DND-41 (cell line): ENCODE results near the gene CNOT3.

Experiments
- ATAC-seq: fragments of 200-7000 bp; cut with Tn5 transposase; 3 replicates; pipeline ENCODE4 v1.9.1; 2021; ENCODE audit warnings: low read depth; ENCODE audit not compliant: insufficient read depth
- DNase-seq: peaks from one replicate; pipeline ENCODE4 v3.0.0-alpha.2; 2020
- H2AFZ ChIP-seq: 2 replicates; pipeline ENCODE4 v1.6.0; 2012; ENCODE audit warnings: low read depth, low read length
- H3K27ac ChIP-seq: 2 replicates; pipeline ENCODE4 v1.5.1; 2012; ENCODE audit warnings: low read length, inconsistent platforms
- H3K27me3 ChIP-seq: fragments of 200-600 bp; sonication (generic); 2 replicates; pipeline ENCODE4 v1.6.0; 2012; ENCODE audit warnings: low read length, mild to moderate bottlenecking, inconsistent platforms; ENCODE audit not compliant: insufficient read depth, poor library complexity
- H3K36me3 ChIP-seq: 2 replicates; pipeline ENCODE4 v1.5.1; 2012; ENCODE audit warnings: low read length, inconsistent platforms; ENCODE audit not compliant: insufficient read depth
- H3K4me1 ChIP-seq: 2 replicates; pipeline ENCODE4 v1.5.1; 2012; ENCODE audit warnings: mild to moderate bottlenecking, low read length; ENCODE audit not compliant: insufficient read depth
- H3K4me2 ChIP-seq: 2 replicates; pipeline ENCODE4 v1.6.0; 2012; ENCODE audit warnings: mild to moderate bottlenecking, moderate library complexity, low read length, inconsistent platforms; ENCODE audit not compliant: insufficient read depth
- H3K4me3 ChIP-seq, 2 experiments: fragments of 200-600 bp in 1 of 2; shearing (Covaris generic) in 1 of 2; 2 replicates each; pipeline ENCODE4 v1.5.1; 2012 to 2016; ENCODE audit warnings: inconsistent platforms in 2 of 2, low read length in 2 of 2, mild to moderate bottlenecking in 2 of 2, low read depth in 1 of 2, moderate library complexity in 1 of 2
- H3K79me2 ChIP-seq: 2 replicates; pipeline ENCODE4 v1.6.0; 2012; ENCODE audit warnings: low read length, inconsistent platforms; ENCODE audit not compliant: insufficient read depth
- H3K9ac ChIP-seq: 2 replicates; pipeline ENCODE4 v1.6.0; 2012; ENCODE audit warnings: low read depth, mild to moderate bottlenecking, inconsistent platforms, low read length, moderate library complexity
- H3K9me3 ChIP-seq: 2 replicates; pipeline ENCODE4 v1.5.1; 2012; ENCODE audit warnings: low read length, moderate library complexity, mild to moderate bottlenecking, inconsistent platforms; ENCODE audit not compliant: insufficient read depth, severe bottlenecking
- H4K20me1 ChIP-seq: 2 replicates; pipeline ENCODE4 v1.6.0; 2012; ENCODE audit warnings: low read length; ENCODE audit not compliant: insufficient read depth
- EZH2 ChIP-seq: IDR thresholded peaks from 3 replicates; pipeline ENCODE4 v1.6.1; 2012; ENCODE audit warnings: borderline replicate concordance, low read depth, mild to moderate bottlenecking, moderate library complexity, low read length, inconsistent platforms; ENCODE audit not compliant: severe bottlenecking
- TF ChIP-seq, protein P1 (sequence below): IDR thresholded peaks from 2 replicates; pipeline ENCODE4 v1.5.1; 2012; ENCODE audit warnings: borderline replicate concordance, low read length, moderate library complexity, mild to moderate bottlenecking; ENCODE audit not compliant: poor library complexity, severe bottlenecking; ENCODE audit errors: extremely low read depth

The CNOT3 gene

DNA sequence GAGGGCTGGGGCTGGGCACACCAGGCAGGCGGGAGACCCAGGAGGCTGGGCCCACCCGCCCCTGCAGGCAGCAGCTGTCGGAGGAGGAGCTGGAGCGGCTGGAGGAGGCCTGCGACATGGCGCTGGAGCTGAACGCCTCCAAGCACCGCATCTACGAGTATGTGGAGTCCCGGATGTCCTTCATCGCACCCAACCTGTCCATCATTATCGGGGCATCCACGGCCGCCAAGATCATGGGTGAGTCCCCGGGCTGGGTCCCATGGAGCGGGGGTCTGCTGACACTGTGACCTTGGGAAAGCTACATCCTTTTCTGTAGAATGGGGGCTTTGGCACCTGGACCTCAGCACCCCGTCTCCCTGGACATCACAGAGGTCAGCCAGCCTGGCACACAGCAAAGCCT is 13.9 kb upstream of the CNOT3 start:
- peaks cover 7% of the 10 kb centered on the region for H4K20me1 ChIP-seq
- no peaks in the 10 kb centered on the region for H3K27me3 ChIP-seq
- no peaks in the 10 kb centered on the region for H3K79me2 ChIP-seq
- H3K9ac ChIP-seq = no peak overlapping the region
- no peaks in the 10 kb centered on the region for H3K9me3 ChIP-seq
- H3K4me3 ChIP-seq = no peak overlapping the region
- H3K36me3 ChIP-seq = peaks cover 90% of the 10 kb centered on the region
- ATAC-seq (no peak), DNase-seq (no peak)
- no peaks in the 10 kb centered on the region for H3K4me1 ChIP-seq
- no peak overlapping the region for H2AFZ ChIP-seq
- TF ChIP-seq, protein P1, sequence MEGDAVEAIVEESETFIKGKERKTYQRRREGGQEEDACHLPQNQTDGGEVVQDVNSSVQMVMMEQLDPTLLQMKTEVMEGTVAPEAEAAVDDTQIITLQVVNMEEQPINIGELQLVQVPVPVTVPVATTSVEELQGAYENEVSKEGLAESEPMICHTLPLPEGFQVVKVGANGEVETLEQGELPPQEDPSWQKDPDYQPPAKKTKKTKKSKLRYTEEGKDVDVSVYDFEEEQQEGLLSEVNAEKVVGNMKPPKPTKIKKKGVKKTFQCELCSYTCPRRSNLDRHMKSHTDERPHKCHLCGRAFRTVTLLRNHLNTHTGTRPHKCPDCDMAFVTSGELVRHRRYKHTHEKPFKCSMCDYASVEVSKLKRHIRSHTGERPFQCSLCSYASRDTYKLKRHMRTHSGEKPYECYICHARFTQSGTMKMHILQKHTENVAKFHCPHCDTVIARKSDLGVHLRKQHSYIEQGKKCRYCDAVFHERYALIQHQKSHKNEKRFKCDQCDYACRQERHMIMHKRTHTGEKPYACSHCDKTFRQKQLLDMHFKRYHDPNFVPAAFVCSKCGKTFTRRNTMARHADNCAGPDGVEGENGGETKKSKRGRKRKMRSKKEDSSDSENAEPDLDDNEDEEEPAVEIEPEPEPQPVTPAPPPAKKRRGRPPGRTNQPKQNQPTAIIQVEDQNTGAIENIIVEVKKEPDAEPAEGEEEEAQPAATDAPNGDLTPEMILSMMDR = no peak
- TF ChIP-seq EZH2 = no peak
- no peak overlapping the region for H3K27ac ChIP-seq
- no peak overlapping the region for H3K4me2 ChIP-seq

DNA sequence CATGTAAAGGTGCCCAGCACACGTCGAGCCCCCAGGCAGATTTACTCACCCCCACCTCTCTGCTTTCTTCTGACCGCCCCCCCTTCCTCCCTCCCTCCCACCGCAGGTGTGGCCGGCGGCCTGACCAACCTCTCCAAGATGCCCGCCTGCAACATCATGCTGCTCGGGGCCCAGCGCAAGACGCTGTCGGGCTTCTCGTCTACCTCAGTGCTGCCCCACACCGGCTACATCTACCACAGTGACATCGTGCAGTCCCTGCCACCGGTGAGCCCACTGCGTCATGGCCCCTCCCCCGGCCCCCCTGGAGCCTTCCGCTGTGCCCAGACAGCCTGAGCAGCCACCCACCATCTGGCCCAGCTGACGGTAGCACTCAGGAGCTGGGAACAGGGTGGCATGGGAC is 13.2 kb upstream of the CNOT3 start:
- no peaks in the 10 kb centered on the region for H3K4me1 ChIP-seq
- H3K9ac ChIP-seq = no peak overlapping the region
- no peak overlapping the region for H2AFZ ChIP-seq
- no peaks in the 10 kb centered on the region for H3K27me3 ChIP-seq
- no peak overlapping the region for H3K4me3 ChIP-seq
- DNase-seq = no peak
- H3K27ac ChIP-seq = no peak overlapping the region
- H3K9me3 ChIP-seq = no peaks in the 10 kb centered on the region
- H3K36me3 ChIP-seq = peaks cover 94% of the 10 kb centered on the region
- no peak for ATAC-seq
- H3K79me2 ChIP-seq = no peaks in the 10 kb centered on the region
- no peak overlapping the region for H3K4me2 ChIP-seq
- peaks cover 12% of the 10 kb centered on the region for H4K20me1 ChIP-seq
- TF ChIP-seq, protein P1 = no peak
- no peak for TF ChIP-seq EZH2

DNA sequence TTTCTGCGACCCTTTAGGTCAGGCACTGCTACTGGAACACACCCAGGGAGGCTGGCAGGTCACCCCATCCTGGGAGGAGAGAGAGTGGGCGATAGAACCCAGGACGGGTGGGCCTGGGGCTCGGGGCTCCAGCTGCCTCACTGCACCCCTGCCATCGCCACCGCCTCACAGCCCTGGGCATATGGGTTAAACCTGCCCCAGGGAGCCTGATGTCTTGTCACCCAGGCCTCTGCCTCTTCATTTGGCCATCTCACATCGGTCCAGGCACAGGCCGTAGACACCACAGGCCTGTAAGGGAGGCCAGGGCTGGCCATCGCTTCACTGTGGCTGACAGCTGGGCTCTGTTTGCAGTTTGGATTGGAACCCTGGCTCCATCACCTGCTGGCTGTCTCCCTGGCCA is 11.8 kb upstream of the CNOT3 start:
- no peak for TF ChIP-seq EZH2
- TF ChIP-seq, protein P1 = no peak
- Histone ChIP-seq H3K9ac (no peak overlapping the region), H3K9me3 (no peaks in the 10 kb centered on the region)

DNA sequence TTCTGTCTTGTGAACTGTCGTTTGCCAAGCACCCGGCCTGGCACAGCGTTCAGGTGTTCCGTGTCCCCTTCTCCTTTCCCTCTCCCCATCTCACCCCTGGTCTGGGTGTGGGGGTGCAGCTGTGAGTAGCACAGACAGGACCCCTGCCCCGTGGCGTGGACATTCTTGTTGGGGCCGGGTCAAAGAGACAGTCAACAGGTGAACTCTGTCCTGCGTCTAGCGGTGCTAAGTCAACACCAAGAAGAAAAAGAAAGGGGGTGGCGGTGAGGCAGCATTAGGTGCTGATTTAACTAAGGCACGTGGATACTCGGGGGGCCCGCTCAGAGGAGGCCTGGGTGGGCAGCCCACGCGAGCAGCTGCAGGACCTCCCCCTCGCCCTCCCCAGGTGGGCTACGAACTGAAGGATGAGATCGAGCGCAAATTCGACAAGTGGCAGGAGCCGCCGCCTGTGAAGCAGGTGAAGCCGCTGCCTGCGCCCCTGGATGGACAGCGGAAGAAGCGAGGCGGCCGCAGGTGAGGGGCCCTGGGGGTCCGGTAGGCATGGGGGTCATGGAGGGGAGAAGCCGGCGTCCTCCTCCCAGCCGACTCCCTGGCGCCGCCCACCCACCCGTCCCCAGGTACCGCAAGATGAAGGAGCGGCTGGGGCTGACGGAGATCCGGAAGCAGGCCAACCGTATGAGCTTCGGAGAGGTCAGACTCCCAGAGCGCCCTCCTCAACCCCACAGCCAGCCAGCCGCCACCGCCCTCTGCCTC is 9.7 kb upstream of the CNOT3 start:
- no peak overlapping the region for H3K9ac ChIP-seq
- no peak for TF ChIP-seq EZH2
- TF ChIP-seq, protein P1 = no peak
- no peak overlapping the region for H3K4me2 ChIP-seq
- H3K9me3 ChIP-seq = no peaks in the 10 kb centered on the region
- no peaks in the 10 kb centered on the region for H3K27me3 ChIP-seq
- no peaks in the 10 kb centered on the region for H3K79me2 ChIP-seq
- H3K36me3 ChIP-seq = peaks cover 82% of the 10 kb centered on the region
- no peak overlapping the region for H3K27ac ChIP-seq
- H3K4me1 ChIP-seq = no peaks in the 10 kb centered on the region
- no peak overlapping the region for H3K4me3 ChIP-seq
- no peak for DNase-seq
- no peak for ATAC-seq
- H2AFZ ChIP-seq = no peak overlapping the region
- H4K20me1 ChIP-seq = peaks cover 10% of the 10 kb centered on the region

More for the DNA sequence above, 11.8 kb upstream of the CNOT3 start:
- Histone ChIP-seq H3K4me1 (no peaks in the 10 kb centered on the region), H3K79me2 (no peaks in the 10 kb centered on the region), H2AFZ (no peak overlapping the region), H3K4me3 (no peak overlapping the region), H4K20me1 (peaks cover 12% of the 10 kb centered on the region), H3K27ac (no peak overlapping the region), H3K27me3 (no peaks in the 10 kb centered on the region), H3K4me2 (no peak overlapping the region), H3K36me3 (peaks cover 88% of the 10 kb centered on the region)
- DNase-seq = no peak
- 0 out of 3 replicates have a peak, but pooled peaks have one; percentile 14 for ATAC-seq
